Fibroblast of skin of left biceps (primary cell): ENCODE data around the gene UQCRHL.
"Not testable (repeated sequence)": the region's sequence is repeated elsewhere in the genome, so short reads cannot be mapped to it uniquely, and the experiment has no call there.

Experiments
- DNase-seq, 2 experiments: peaks; one replicate each; pipeline ENCODE4 v3.0.0-alpha.2; 2013; ENCODE audit warnings: low read depth in 2 of 2

UQCRHL gene

DNA sequence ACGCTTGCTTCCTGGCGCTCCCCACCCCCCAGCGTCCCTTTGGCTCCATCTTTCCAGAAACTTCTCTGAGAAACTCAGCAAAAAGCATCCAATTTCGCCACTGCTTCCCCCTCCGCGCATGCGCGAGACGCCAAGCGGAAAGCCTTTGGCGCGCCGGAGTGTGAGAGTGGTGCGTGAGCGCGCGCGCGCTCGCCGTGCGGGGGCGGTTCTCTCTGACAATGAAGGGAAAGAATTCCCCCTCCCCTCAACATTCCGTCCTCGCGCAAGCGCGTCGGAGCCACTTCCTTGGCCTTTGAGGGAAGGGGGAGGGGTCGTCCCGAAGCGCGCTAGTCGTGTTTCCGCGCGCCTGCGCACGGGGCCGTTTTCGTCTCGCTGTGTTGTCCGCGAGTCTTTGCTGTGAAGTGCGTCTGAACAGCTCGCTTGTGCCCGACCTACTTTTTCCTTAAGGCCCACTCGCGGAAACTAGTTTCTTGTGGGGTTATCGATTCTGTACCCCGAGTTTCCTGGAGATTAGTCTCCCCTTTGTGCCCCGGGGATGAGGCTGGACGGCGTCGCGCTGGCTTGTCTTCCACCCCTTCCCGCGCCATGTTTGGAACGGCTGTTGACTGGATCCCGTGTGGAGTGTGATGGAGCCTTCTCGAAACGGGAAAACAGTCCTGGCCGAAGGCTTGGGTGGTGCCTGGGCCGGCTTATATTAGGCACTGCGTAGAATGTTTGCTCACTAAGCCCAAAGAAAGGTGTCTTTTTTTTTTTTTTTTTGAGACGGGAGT lies 28.5 kb upstream of the UQCRHL start:
- DNase-seq, result peak; percentile 99

DNA sequence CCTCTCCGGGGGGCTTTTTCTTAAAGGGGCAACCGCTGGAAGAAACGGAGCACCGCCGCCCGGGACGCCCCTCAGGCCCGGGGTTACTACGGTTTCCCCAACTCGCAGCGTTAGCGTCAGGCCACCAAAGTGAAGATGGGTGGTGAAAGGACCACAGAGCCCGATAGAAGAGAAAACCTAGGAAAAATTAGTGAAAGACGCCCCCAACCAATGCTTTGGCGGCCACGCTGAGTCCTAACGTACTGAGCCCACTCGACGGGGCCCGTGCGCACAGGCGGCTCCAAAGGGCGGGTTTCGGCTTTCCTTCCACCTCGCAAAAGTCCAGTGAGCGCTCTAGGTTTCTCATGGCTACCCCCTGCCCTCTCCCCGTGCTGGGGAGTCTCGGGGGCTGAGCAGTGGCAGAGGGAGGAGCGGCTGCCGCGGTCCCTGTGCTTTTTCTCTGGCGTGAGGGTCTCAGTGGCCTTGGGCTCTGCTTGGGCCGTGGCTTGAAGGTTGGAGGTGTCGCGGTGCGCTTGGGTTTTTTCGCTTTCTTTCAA lies 27.8 kb upstream of the UQCRHL start:
- DNase-seq, result no peak

DNA sequence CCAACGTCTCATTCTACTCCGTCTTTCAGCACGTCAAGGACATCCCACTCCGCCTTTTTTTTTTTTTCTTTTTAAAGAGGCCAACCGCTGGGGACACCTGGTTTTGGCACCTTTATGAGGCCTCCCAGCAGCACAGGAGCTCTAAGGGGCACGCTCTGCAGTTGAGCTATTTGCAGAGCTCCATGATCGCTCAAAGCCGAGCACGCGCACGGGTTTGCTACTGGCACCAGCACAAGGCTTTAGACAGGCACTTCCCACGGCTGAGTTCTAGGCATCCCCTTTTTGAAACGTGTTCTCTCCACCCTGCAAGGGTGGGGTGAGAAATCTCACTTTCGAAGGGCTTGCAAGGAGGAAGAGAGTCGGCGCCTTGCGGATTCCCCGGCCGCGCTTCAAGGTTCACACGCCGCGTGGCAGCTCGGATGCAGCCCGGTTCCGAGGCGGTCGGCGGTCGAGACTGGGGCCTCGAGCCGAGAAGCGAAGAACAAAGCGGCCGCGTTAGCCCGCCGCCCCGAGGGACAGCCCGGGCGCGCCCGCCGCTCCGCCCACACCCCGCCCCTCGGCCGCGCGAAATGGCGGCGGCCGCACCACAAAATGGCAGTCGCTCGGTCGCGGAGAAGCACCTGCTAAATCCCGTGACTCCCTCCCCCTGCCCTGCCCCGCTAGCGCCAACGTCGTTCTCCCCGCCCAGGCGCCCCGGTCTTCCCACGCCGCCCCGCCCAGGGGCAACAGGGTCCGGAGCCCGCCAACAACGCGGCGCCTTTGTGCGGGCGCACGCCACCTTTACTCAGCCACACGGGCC lies 27.2 kb upstream of the UQCRHL start:
- DNase-seq, result peak; percentile 76

DNA sequence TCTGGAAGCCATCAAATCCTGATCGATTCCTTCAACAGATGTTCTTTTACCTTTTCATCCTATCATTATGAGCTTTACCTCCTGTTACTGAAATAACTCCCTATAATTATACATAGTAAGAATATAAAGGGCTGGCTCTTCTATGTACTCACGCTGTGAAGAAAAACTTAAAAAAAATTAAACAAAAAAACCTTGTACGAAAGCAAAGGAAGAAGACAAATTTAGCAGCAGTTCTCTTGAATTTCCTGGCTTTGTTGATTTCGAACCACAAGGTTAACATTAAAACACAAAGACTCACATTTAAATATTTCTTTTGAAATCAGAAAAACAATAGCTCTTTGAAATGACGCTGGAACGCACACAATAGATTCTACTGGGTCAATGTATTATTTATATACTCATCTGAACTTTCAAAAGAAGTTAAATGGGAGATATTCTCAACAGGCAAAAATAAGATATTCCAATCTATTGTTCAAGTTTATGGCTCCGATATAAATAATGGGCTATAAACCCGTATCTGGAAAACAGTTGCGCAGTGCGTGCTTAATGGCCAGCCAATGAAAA lies 26.5 kb upstream of the UQCRHL start:
- no peak for DNase-seq

DNA sequence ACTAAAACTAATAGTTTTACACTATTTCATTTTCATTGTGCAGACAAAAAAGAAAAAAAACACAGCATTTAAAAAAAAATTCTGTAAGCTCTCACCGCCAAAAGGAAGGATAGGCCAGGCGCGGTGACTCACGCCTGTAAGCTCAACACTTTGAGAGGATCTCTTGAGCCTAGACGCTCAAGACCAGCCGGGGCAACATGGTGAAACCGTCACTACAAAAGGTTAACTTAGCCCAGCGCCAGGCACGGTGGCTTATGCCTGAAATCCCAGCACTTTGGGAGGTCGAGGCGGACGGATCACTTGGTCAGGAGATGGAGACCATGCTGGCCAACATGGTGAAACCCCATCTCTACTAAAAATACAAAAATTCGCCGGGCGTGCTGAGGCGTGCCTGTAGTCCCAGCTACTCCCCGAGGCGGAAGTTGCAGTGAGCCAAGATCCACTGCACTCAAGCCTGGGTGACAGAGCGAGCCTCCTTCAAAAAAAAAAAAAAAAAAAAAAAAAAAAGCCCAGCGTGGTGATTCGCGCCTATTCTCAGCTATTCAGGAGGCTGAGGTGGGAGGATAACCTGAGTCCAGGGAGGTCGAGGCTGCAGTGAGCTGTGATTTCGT lies 25.7 kb upstream of the UQCRHL start:
- DNase-seq, result no peak

DNA sequence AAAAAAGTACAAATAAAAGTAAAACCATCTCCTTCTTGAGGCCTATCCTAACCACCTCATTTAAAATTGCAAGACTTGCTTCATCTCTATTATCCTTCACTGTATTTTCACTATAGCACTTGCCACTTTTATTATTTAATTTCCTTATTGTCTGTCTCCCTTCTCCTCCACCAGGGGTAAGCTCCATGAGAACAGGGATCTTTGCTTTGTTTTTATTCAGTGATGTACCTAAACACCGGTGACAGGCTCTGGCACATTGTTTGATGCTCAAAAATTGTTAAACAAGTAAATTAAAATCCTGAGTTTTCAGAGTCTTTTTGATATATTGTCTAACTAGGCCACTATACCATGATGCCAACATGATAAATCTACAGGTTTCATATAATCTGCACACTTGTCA lies 22.8 kb upstream of the UQCRHL start:
- DNase-seq, result no peak

DNA sequence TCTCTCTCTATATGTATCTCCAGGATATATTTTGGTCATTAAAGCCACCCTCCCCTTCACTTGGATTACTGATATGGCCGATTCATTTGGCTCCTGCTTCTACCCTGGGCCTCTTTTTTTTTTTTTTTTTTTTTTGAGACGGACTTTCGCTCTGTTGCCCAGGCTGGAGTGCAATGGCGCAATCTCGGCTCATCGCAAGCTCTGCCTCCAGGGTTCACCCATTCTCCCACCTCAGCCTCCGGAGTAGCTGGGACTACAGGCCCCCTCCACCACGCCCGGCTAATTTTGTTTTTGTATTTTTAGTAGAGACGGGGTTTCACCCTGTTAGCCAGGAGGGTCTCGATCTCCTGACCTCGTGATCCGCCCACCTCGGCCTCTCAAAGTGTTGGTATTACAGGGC lies 21.5 kb upstream of the UQCRHL start:
- not testable (repeated sequence) for DNase-seq

DNA sequence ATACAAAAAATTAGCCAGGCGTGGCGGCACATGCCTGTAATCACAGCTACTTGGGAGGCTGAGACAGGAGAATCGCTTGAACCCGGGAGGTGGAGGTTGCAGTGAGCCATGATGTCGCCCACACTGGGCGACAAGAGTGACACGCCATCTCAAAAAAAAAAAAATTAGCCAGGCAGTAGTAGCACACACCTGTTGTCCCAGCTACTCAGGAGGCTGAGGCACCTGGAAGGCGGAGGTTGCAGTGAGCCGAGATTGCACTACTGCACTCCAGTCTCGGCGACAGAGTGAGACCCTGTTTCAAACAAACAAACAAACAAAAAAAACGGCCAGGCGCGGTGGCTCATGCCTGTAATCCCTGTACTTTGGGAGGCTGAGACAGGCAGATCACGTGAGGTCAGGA lies 20.1 kb upstream of the UQCRHL start:
- not testable (repeated sequence) for DNase-seq

DNA sequence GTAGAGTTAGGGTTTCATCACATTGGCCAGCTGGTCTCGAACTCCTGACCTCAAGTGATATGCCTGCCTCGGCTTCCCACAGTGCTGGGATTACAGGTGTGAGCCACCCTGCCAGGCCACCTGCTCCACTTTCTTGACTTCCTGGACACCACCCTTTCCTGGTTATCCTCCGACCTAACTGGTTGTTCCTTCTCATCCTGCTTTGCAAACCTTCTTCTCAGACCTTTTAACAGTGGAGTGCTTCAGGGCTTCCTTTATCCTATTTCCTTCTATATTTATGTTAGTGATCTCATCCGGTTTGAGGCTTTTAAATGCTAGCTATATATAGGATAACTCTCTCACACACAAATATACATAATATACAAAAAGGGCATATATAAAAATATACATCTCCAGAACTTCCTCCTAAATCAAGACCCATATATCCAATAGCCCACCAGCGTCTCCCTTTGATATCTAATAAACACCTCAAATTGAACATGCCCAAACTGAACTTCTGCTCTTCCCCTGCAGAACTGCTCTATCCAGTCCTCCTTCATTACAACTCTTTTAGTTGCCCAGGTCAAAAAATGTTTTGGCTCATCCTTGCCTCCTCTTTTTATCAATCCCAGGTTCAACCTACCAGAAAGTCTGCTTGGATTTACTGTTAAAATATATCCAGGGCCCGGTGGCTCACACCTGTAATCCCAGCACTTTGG lies 19.5 kb upstream of the UQCRHL start:
- no peak for DNase-seq

DNA sequence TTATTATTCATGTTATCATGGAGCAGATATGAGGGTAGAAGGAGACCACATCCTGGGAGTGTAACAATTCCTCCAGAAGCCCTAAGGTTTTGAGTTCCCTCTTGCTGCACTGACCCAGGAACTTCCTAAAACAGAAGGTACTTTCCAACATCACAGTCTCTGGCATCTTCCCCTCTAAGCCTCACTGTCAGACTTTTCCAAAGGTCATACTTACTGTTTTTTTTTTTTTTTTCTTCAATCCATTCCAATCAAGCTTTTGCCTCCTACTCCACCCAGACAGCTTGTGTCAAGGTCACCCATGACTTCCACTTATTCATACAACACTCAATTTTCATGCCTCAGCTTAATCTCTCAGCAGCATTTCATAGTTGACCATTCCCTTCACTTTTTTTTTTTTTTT lies 18.4 kb upstream of the UQCRHL start:
- DNase-seq, result no peak

DNA sequence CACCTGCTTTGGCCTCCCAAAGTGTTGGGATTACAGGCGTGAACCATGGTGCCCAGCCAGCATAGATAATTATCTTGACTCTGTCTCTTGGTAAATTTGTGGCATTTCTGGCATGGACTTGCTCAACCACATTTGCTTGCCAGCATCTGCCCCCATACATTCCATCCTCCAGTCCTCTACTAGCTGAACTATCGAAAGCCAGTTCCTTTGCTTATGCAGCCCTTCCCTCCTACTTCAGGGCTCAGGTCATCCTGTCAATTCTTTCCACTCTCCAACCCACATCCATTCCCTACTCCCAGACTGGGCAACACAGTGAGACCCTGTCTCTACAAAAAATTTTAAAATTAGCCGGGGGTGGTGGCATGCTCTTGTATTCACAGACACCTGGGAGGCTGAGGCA lies 13.0 kb upstream of the UQCRHL start:
- DNase-seq, result no peak

DNA sequence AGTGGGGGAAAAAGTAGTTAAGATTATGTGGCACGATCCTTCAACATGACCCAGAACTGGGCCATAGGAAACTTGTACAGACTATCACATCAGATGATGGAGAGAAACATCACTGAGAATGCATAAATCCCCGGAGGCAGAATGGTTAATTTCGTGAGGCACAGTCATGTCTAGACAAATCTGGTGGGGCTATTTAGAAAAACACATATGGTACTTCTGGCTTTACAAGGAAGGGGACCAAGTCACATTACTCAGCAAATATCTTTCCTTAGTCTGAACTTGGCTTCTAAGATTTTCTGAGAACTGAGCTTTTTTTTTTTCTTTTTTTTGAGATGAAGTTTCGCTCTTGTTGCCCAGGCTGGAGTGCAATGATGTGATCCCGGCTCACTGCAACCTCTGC lies 9.2 kb upstream of the UQCRHL start:
- no peak for DNase-seq

DNA sequence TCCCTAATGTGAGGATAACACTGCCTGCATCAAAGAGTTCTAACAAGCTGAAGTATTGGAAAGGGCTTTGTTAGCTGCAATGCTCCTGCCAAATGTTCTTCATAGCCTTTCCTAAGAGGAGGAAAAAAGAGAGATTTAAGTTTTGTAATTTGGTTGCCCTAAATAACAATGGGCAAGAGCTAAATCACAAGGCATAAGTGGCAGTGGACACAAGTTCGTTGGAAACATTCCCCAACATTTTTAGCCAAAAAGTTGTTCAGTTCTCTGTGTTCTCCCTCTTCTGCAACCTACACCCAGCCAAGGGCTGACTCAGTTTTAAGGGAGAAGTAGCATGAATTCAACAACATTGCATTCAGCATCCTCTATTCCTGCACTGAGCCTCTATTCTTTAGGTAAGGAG lies 2.6 kb upstream of the UQCRHL start:
- no peak for DNase-seq

DNA sequence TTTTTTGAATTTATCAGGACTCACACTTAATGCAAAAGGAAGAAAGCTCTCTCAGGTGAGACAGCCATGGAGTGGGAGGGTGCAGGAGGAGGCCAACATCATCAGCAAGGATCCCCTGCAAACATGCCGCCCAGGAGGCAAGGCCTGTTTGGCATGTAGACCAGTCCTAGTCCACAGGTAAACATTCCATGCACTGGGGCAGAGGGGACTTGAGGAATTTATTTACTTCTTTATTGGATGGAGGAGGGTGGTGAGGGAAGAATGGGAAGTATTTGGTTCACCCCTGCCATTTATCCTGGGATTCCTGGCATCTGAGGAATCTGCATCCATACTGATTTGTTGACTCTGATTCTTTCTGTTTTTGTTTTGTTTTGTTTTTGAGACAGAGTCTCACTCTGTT lies 1.5 kb upstream of the UQCRHL start:
- no peak for DNase-seq

DNA sequence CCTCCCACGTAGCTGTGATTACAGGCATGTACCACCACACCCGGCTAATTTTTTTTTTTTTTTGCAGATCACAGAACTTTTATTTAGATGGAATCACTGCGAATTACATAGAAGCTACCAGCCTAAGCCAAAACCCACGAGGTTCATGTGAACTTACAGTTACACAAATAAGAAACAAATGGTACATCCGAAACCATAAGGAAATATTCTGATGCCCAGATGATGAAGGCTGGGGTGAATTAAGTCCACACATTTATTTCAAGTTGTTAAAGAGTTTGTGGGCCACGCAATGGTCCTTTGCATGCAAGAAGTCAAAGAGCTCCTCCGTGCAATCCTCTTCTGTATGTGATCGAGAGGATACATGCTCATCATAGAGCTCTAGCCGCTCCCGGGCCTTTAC lies 328 bp downstream of the UQCRHL start:
- DNase-seq, result no peak

DNA sequence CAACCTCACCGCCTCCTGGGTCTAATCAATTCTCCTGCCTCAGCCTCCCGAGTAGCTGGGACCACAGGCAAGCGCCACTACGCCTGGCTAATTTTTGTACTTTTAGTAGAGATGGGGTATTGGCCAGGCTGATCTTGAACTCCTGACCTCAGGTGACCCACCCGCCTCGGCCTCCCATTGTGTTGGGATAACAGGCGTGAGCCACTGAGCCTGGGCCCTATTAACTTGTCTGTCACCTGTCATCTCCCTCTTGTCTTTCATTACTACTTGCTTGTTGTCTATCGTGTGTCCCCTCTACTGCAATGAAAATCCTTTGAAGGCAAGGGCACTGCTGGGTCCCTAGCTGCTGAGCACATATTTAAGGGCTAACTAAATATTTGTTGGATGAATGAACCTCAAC lies 3.4 kb downstream of the UQCRHL start:
- no peak for DNase-seq

DNA sequence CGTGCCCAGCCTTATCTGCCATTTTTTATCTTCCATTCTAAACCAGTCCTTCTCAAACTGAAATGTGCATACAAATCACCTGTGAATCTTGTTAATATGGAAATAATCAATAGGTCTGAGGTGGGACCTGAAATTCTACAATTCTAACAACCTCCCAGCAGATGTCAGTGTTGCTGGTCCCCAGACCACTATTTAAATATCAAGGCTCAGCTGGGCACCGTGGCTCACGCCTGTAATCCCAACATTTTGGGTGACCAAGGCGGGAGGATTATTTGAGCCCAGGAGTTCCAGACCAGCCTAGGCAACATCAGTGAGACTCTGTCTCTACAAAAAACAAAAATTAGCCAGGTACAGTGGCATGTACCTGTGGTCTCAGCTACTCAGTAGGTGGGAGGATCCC lies 4.1 kb downstream of the UQCRHL start:
- no peak for DNase-seq

DNA sequence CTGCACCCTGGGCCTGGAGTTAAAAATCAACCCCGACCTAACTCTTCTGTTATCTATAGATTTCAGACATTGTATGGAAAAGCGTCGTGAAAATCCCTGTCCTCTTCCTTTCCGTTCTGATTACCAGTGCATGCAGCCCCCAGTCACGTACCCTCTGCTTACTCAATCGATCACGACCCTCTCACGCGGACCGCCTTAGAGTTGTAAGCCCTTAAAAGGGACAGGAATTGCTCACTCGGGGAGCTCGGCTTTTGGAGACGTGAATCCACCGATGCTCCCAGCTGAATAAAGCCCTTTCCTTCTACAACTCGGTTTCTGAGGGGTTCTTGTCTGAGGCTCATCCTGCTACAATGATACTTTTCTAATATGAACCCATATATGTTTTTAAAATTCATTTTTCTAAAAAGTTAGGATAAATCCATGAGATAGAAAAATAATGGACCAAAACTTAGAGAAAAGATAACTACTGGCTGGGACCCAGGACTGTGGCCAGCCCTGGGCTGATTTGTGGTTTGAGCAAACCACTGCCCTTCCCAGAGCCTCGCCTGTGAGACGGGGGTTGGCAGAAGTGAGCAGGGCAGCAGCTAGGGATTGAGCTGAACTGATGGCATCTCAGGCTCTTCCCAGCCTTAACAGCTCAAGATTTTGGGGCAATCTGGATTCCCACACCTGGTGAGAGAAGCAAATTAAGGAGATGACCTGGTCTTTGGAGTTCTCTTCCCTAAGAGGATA lies 5.0 kb downstream of the UQCRHL start:
- DNase-seq, result no peak

DNA sequence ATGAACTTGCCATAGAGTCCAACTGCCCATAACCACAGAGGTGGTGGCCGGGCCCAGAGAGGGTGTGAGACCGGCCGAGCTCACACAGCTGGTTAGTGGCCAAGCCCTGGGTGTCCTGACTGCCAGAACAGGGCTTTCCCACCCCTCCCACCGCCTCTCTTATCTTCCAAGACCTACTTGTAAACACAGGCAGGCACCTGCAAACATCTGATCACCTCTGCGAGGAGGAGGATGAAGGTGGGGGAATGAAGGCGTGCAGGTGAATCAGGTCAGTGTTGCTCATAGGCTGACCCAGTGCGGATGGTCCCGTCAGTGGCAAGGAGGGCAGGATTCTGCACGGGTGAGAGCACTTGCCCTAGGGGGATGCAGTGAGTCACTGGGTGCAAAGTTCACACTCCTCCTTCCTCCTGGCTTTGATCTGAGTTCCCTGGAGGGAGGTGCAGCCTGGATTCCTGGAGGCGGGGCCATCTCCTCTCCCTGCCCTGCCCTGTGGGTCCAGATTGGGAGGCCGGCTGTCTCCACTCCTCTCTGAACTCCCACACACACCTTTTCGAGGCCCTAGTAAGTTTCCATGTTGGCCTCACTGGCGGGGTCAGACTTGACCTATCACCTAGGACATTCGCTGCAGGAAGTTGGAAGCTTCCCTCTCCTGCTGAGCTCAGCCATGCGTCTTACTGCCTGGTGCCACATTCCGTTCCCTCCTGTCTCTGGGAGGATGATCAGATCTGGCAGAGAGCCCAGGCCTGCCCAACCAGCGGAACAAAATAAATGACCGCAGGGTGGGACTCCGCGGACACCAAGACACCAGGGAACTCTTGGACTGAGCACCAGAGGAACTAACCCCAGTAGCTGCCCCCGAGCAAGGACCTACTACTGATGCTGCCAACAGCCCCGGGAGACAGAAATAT lies 7.3 kb downstream of the UQCRHL start:
- no peak for DNase-seq
